ENCODE results near the gene RBM23. TPM values are rescaled to one million over a fixed set of nuclear protein-coding genes. Genes with fewer than 3 reads are reported as not detected.
A peak's percentile ranks its signal among the peaks of the same experiment; 100 is the strongest.
"Not testable (repeated sequence)": the region's sequence is repeated elsewhere in the genome, so short reads cannot be mapped to it uniquely, and the experiment has no call there.

Gene RBM23
- 122 TPM for total RNA-seq

DNA sequence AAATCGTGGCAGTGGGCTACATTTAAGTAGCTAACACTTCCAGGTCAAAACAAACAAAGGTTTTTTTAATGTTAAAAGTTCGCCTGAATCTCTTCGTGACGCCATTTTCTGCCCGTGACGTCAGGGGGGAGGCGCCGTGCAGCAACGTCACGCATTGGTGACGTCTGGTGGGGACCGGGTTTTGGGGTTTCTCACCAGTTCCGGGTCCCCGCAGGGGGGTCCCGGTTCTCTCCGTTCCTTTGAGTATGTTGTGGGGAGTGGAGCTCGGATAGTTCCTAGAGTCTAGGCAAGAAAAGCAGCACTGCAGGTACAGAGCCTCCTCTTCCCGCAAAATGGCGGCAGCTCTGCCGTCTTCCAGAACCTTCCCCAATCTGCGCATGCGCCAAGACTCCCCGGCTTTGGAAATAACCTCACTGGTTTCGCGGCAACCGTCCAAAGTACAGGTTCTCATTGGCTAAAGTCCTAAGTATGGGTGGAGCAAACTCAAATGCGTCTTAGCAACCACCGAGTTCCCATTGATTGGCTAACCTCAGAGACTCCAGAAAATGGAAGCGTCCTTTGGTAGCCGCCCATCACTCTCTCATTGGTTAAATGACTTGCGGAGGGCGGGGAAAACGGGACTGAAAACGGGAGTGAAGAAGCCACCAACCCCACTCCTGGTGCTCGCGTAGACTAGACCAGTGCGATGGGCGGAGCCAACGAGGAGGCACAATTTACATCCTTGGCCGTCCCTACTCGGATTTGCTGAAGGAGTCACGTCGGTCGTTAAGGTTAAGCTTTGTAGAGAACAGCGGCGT, at the start of gene RBM23:
Gene RBM23, minus strand, starts transcription at position 346 of the 797 bp plus-strand sequence.
- no peaks in the 10 kb centered on the region for H3K9me3 ChIP-seq (ENCODE audit: low read depth, low read length)
- H3K4me3 ChIP-seq (ENCODE audit: low read length), result peak within 1 kb of the TSS; percentile 99
- peaks cover 52% of the 10 kb centered on the region for H3K4me1 ChIP-seq (ENCODE audit: insufficient read depth, low read length)
- H3K27me3 ChIP-seq (ENCODE audit: insufficient read depth, low read length), result no peaks in the 10 kb centered on the region

DNA sequence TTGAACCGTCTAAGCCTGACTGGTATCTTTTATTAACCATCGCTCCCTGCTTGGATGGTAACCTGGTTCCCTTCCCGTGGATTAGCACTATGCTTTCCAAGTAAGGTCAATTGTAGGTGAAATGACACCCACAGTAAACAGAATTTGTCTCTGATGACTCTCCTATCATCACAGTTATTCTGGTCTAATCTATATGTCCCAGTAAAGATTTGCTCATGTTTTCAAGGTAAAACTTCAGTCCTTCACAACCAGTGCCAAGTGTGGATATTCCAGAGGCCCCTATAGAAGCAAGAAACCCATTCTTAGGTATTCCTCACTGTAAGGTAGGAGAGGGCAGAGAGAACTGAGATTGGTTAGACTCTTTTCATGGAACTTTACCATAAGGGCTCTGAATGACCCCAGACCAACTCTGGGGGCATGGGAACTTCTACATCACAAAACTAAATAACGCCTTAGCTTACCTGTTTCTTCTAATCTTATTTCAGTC, 47.9 kb upstream of the RBM23 start:
- H3K4me3 ChIP-seq (ENCODE audit: low read length), result no peak overlapping the region
- no peaks in the 10 kb centered on the region for H3K9me3 ChIP-seq (ENCODE audit: low read depth, low read length)
- no peaks in the 10 kb centered on the region for H3K4me1 ChIP-seq (ENCODE audit: insufficient read depth, low read length)
- H3K27me3 ChIP-seq (ENCODE audit: insufficient read depth, low read length), result no peaks in the 10 kb centered on the region

DNA sequence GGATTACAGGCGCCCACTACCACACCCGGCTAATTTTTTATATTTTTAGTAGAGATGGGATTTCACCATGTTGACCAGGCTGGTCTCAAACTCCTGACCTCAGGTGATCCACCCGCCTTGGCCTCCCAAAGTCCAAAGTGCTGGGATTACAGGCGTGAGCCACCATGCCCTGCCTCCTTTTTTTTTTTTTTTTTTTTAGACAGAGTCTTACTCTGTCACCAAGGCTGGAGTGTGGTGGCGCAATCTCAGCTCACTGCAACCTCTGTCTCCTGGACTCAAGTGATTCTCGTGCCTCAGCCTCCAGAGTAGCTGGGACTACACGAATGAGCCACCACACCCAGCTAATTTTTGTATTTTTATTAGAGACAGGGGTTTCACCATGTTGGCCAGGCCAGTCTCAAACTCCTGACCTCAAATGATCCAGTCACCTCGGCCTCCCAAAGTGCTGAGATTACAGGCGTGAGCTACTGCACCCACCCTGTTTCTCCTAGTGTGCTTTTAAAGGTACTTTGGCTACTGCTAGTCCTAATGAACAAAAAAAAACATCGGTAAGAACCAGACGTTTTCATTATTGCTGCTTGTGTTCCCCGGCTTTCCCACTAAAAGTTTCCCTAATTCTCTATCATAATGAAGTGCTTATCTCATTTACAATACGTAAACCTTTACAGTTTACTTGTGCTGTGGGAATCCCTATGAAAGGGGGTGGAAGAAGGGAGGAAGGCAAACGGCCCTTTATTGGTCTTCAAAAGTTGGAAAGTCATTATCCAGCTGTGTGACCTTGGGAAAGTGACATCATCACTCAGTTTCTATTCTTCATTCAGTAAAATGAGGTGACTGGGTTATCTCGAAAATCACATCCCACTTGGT, 47.2 kb upstream of the RBM23 start:
- not testable (repeated sequence) for H3K9me3 ChIP-seq (ENCODE audit: low read depth, low read length); H3K4me3 ChIP-seq (ENCODE audit: low read length); H3K4me1 ChIP-seq (ENCODE audit: insufficient read depth, low read length); H3K27me3 ChIP-seq (ENCODE audit: insufficient read depth, low read length)

DNA sequence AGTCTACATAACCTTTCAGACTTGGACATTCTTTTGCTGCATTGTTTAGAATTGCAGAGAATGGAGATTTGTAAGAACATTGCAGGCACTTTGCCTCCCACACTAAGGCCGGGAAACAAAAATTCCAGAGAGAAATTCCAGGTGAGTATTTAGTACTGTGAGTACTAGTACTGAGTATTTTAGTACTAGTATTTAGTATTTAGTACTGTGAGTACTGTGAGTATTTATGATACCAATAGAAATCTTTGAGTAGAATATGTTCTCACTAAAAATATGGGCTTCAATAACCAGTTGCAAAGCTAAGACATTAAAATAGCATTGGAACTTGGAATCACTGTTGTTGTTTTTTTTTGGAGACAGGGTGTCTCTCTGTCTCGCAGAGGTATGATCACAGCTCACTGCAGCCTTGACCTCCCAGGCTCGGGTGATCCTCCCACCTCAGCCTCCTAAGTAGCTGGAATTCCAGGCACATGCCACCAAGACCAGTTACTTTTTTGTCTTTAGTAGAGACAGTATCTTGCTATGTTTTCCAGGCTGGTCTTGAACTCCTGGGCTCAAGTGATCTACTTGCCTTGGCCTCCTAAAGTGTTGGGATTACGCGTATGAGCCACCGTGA, 43.2 kb upstream of the RBM23 start:
- H3K27me3 ChIP-seq (ENCODE audit: insufficient read depth, low read length), result no peaks in the 10 kb centered on the region
- no peak overlapping the region for H3K4me3 ChIP-seq (ENCODE audit: low read length)
- H3K9me3 ChIP-seq (ENCODE audit: low read depth, low read length), result no peaks in the 10 kb centered on the region
- H3K4me1 ChIP-seq (ENCODE audit: insufficient read depth, low read length), result peaks cover 7% of the 10 kb centered on the region

DNA sequence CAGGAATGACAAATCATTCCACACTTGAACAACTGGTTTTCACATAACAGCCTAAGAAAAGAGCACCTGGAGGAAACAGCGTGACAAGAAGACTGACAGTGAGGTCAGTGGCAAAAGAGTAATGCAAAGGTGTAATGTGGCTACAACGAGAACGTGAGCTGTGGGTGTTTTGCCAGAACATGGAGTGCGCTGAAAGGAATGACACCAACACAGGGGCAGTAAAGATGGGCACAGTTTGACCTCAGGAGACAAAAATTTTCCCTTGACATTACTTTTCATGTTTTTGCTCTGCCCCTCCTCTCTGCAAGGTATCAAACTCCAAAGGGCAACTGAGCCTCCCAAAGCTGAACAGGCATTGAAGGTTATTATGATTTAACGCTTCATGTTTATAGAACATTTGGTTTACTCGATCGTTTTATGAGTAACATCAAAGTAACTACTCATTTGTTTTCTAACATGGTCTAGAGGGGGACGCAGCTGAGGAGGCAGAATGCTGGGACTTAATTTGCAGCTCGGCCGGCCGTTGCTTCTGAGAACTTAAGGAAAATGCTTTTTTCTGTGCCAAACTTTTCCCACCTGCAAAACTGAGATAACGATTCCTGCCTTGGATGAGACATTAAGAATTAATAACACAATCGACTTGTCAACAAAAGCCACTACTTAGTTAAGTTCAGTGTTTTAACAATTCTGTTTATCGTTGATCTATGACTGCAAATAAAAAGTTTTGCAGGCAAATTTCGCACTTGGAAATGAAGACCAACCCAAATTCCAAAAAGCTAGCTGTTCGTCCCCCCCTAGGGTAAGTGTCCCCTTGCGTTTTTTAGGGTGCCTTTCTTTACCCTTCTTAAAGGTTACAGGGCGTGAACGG, 37.0 kb upstream of the RBM23 start:
- Histone ChIP-seq H3K9me3 (ENCODE audit: low read depth, low read length) (no peaks in the 10 kb centered on the region), H3K4me1 (ENCODE audit: insufficient read depth, low read length) (peaks cover 41% of the 10 kb centered on the region), H3K4me3 (ENCODE audit: low read length) (peak overlapping the region; percentile 87)

DNA sequence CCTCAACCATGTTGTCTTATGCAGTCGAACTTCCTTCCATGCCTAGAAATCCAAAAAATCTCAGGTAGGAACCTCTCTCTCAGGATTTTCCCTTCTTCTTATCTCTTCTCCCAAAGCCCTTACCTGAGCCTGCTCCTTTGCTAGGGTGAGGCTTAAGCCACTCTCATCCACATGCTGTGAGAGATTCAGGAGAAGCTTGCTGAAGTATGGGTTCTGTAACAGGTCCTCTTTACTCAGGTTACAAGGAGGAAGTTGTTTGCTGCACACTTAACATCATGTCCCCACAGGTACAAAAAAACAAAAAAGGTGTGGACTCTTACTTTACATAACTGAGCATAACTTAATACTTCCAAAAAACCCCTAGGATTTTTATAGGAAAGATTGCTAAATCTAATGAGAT, 33.5 kb upstream of the RBM23 start:
- no peaks in the 10 kb centered on the region for H3K27me3 ChIP-seq (ENCODE audit: insufficient read depth, low read length)
- peaks cover 38% of the 10 kb centered on the region for H3K4me1 ChIP-seq (ENCODE audit: insufficient read depth, low read length)
- H3K9me3 ChIP-seq (ENCODE audit: low read depth, low read length), result no peaks in the 10 kb centered on the region
- H3K4me3 ChIP-seq (ENCODE audit: low read length), result no peak overlapping the region

More for the DNA sequence above, 37.0 kb upstream of the RBM23 start:
- H3K27me3 ChIP-seq (ENCODE audit: insufficient read depth, low read length), result no peaks in the 10 kb centered on the region

DNA sequence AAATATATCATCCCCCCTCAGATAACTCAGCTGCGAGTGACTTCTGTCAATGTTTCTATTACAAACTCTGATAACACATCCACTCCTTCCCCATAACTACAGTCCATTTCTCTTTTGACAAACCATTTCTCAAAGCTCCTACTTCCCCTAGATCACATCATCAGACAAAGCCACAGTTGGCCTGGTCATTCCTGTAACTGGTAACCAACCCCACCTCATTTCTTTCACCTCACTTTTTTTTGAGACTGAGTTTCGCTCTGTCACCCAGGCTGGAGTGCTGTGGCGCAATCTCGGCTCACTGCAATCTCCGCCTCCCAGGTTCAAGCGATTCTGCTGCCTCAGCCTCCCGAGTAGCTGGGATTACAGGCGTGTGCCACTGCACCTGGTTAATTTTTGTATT, 32.8 kb upstream of the RBM23 start:
- H3K27me3 ChIP-seq (ENCODE audit: insufficient read depth, low read length); H3K4me3 ChIP-seq (ENCODE audit: low read length); H3K9me3 ChIP-seq (ENCODE audit: low read depth, low read length): not testable (repeated sequence)
- peaks cover 35% of the 10 kb centered on the region for H3K4me1 ChIP-seq (ENCODE audit: insufficient read depth, low read length)

DNA sequence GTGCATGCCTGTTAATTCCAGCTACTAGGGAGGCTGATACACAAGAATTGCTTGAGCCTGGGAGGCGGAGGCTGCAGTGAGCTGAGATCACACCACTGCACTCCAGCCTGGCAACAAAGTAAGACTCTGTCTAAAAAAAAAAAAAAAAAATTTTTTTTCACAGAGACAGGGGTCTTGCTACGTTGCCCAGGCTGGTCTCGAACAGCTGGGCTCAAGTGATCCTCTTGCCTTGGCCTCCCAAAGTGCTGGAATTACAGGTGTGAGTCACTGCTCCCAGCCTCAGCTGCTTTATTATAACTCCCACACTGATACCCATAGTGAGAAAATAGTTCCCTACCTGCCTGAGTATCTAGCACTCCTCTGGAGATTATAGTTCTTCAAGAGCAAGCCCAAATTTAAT, 26.7 kb upstream of the RBM23 start:
- H3K4me1 ChIP-seq (ENCODE audit: insufficient read depth, low read length), result no peaks in the 10 kb centered on the region
- no peaks in the 10 kb centered on the region for H3K27me3 ChIP-seq (ENCODE audit: insufficient read depth, low read length)
- H3K4me3 ChIP-seq (ENCODE audit: low read length), result no peak overlapping the region
- no peaks in the 10 kb centered on the region for H3K9me3 ChIP-seq (ENCODE audit: low read depth, low read length)

DNA sequence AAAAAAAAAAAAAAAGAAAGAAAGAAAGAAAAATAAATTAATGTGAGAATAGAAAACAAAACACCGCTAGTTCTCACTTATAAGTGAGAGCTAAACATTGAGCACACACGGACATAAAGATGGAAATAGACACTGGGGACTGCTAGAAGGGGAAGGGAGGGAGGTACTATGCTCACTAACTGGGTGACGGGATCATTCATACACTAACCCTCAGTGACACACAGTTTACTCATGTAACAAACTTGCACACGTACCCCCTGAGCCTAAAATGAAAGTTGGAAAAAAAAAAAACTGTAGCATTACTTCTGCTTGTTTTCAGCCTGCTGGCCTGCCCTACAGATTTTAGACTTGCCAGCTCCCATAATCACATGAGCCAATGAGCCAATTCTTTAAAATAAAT, 20.7 kb upstream of the RBM23 start:
- no peaks in the 10 kb centered on the region for H3K27me3 ChIP-seq (ENCODE audit: insufficient read depth, low read length)
- no peak overlapping the region for H3K4me3 ChIP-seq (ENCODE audit: low read length)
- H3K9me3 ChIP-seq (ENCODE audit: low read depth, low read length), result no peaks in the 10 kb centered on the region
- H3K4me1 ChIP-seq (ENCODE audit: insufficient read depth, low read length), result no peaks in the 10 kb centered on the region

DNA sequence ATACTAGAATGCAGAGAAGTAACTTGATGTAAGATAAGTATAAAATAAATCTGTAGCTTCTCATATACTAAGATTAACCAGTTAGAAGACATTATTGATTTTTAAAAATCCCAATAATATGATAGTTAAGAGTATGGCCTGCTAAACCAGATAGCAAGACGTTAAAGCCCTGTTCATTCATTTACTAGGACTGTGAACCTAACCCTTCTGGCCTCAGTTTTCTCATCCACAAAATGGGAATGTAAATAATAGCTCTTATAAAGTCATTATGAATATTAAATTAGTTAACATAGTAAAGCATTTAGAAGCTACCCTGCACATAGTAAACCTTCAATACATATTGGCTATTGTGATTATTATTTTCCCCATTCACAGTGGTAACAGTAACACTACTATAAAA, 16.2 kb upstream of the RBM23 start:
- H3K4me1 ChIP-seq (ENCODE audit: insufficient read depth, low read length), result peaks cover 6% of the 10 kb centered on the region
- H3K9me3 ChIP-seq (ENCODE audit: low read depth, low read length), result no peaks in the 10 kb centered on the region
- no peak overlapping the region for H3K4me3 ChIP-seq (ENCODE audit: low read length)
- H3K27me3 ChIP-seq (ENCODE audit: insufficient read depth, low read length), result no peaks in the 10 kb centered on the region

DNA sequence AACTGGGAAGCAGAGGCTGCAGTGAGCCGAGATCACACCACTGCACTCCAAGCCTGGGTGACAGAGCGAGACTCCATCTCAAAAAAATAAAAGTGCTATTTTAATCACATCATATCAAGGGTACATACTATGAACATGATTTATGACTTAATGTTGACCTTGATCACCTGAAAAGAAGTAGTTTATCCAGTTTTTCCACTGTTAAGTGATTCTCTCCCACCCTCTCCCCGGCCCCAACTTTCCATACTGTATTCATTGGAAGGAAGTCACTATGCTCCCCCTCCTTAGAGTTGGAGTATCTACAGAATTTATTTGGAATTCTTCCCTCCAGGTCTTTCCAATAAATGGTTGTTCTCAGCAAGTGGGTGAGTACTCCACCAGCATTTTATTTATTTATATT, 13.2 kb upstream of the RBM23 start:
- Histone ChIP-seq H3K4me1 (ENCODE audit: insufficient read depth, low read length) (peaks cover 27% of the 10 kb centered on the region), H3K27me3 (ENCODE audit: insufficient read depth, low read length) (no peaks in the 10 kb centered on the region), H3K4me3 (ENCODE audit: low read length) (no peak overlapping the region), H3K9me3 (ENCODE audit: low read depth, low read length) (no peaks in the 10 kb centered on the region)

DNA sequence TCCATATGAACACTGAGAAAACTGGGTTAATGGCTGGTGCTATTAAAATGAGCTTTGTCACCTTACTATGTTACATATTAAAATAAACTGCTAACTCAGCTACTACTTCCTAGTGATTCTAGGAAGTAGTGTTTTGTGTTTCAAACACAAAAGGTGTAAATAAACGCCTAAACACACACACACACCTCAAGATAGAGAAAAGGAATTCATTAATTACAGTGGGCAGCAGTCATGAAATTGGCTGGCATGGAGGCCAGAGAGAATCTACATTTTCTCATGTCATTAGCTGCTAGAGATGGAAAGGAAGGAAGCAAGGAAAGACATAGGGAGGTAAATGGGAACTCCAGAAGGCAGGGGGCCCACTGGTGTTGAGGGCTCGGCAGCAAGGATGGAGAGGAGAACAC, 11.0 kb upstream of the RBM23 start:
- H3K4me3 ChIP-seq (ENCODE audit: low read length), result peak overlapping the region; percentile 72
- H3K27me3 ChIP-seq (ENCODE audit: insufficient read depth, low read length), result no peaks in the 10 kb centered on the region
- H3K4me1 ChIP-seq (ENCODE audit: insufficient read depth, low read length), result peaks cover 28% of the 10 kb centered on the region
- no peaks in the 10 kb centered on the region for H3K9me3 ChIP-seq (ENCODE audit: low read depth, low read length)

DNA sequence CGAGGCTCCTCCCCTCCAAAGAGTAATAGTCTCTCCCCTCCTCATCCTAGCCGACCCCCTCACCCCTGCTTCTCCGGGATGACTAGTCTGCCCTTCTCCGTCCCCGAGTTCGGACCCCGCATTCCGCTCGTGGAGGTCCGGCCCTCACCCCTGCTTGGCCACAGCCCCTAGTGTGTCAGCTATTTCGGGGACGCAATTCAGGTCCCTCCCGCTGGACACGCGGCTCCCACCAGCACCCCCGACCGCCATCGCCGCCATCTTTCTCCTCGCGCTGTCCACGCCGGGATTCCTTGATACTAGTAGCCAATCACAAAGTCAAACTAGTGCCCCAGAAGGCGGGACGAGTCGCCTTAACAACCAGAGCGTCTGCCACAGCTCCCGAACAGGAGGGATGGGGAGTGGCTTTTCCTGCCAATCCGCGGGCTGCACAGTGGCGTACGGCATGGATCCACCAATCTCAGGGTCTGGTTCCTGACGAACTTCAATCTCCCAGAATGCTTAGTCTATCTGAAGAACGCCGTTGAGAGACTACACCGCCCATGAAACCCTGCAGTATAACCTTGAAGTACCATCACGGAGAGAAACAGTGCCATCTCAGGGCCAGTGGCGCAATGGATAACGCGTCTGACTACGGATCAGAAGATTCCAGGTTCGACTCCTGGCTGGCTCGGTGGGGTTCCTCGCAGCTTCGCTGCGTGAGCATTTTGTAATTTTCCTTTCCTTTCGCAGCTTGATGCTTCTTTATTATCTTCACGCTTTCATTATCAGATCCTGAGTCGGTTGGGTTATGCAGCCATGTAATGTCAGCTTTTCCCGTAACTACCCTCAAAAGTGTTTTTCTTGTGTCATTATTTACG, 10.4 kb upstream of the RBM23 start, which contains the start of gene PRMT5:
Gene PRMT5, minus strand, starts transcription at position 273 of the 857 bp plus-strand sequence. Its CDS starts 15 bp downstream, at position 258.
- Histone ChIP-seq H3K9me3 (ENCODE audit: low read depth, low read length) (no peaks in the 10 kb centered on the region), H3K27me3 (ENCODE audit: insufficient read depth, low read length) (no peaks in the 10 kb centered on the region), H3K4me1 (ENCODE audit: insufficient read depth, low read length) (peaks cover 28% of the 10 kb centered on the region), H3K4me3 (ENCODE audit: low read length) (peak within 1 kb of the TSS; percentile 72)

All from mononuclear cell (primary cell).